T-helper 17 cell (primary cell): ENCODE measurements around the gene RNF181. TPM values are rescaled to one million over a fixed set of nuclear protein-coding genes. Genes with fewer than 3 reads are reported as not detected.
"Not testable (repeated sequence)": the region's sequence is repeated elsewhere in the genome, so short reads cannot be mapped to it uniquely, and the experiment has no call there.

ENCODE experiments used
- ATAC-seq: fragments of 150-1000 bp; cut with Tn5 transposase; 2 replicates; pipeline ENCODE4 v1.10.0; 2021; ENCODE audit warnings: mild to moderate bottlenecking, moderate library complexity
- DNase-seq, 3 donors: peaks; one replicate each; pipeline versions ENCODE4 v3.0.0 to v3.0.0-alpha.2; 2020 to 2021
- H3K9me3 ChIP-seq: one replicate; pipeline ENCODE4 v1.7.0; 2013; ENCODE audit warnings: low read length, mild to moderate bottlenecking; ENCODE audit not compliant: control insufficient read depth, poor library complexity, severe bottlenecking
- H3K27ac Mint-ChIP-seq: one replicate; pipeline ENCODE4 v1.8.0; 2022; ENCODE audit warnings: mild to moderate bottlenecking, moderate library complexity, mixed read lengths
- H3K27me3 Mint-ChIP-seq: one replicate; pipeline ENCODE4 v1.8.0; 2022; ENCODE audit warnings: mixed read lengths
- H3K36me3 Mint-ChIP-seq: one replicate; pipeline ENCODE4 v1.8.0; 2022; ENCODE audit warnings: low read depth, mixed read lengths
- H3K4me1 Mint-ChIP-seq: one replicate; pipeline ENCODE4 v1.8.0; 2022; ENCODE audit warnings: mild to moderate bottlenecking, mixed read lengths
- H3K4me3 Mint-ChIP-seq: one replicate; pipeline ENCODE4 v1.8.0; 2022; ENCODE audit warnings: mild to moderate bottlenecking, moderate library complexity, mixed read lengths
- total RNA-seq, 4 donors: library from RNA in 2 of 4; stranded (reverse) in 2 of 4; gene quantifications; one replicate each; pipeline ENCODE4 v1.2.3 and lab custom pipeline; 2022 to 2026

Gene RNF181
- total RNA-seq, 2 donors from 2014 or later: 42.8 to 43.3 TPM

GRCh38 chr2:85558160-85558559 is 37.4 kb upstream of the RNF181 start:
- peaks cover 5% of the 10 kb centered on the region for H3K36me3 Mint-ChIP-seq
- DNase-seq (no peak), ATAC-seq (no peak)
- H3K27me3 Mint-ChIP-seq: no peaks in the 10 kb centered on the region
- H3K4me3 Mint-ChIP-seq: no peak overlapping the region
- H3K9me3 ChIP-seq: no peaks in the 10 kb centered on the region
- H3K27ac Mint-ChIP-seq: no peak overlapping the region
- H3K4me1 Mint-ChIP-seq: peaks cover 13% of the 10 kb centered on the region

- not testable (repeated sequence) for H3K36me3 Mint-ChIP-seq, H3K9me3 ChIP-seq
- peak overlapping the region; percentile 94 for H3K27ac Mint-ChIP-seq
Measured at GRCh38 chr2:85560403-85560726, 35.2 kb upstream of the RNF181 start.

GRCh38 chr2:85560812-85561279 is 34.7 kb upstream of the RNF181 start:
- Mint-ChIP-seq H3K27ac (peak overlapping the region; percentile 94), H3K4me1 (peaks cover 13% of the 10 kb centered on the region), H3K27me3 (no peaks in the 10 kb centered on the region), H3K4me3 (peak overlapping the region; percentile 93), H3K36me3 (peaks cover 2% of the 10 kb centered on the region)
- H3K9me3 ChIP-seq: no peaks in the 10 kb centered on the region
- ATAC-seq (no peak), DNase-seq (no peak)

More at GRCh38 chr2:85560403-85560726, 35.2 kb upstream of the RNF181 start:
- Mint-ChIP-seq H3K4me1 (peaks cover 13% of the 10 kb centered on the region), H3K4me3 (peak overlapping the region; percentile 93)
- not testable (repeated sequence) for ATAC-seq, DNase-seq, H3K27me3 Mint-ChIP-seq

GRCh38 chr2:85561280-85562212 is 34.0 kb upstream of the RNF181 start, which contains the start of gene GGCX:
Gene GGCX, minus strand, starts transcription at chr2:85561493. Its CDS starts 65 bp downstream, at chr2:85561428.
- Mint-ChIP-seq H3K36me3 (peaks cover 2% of the 10 kb centered on the region), H3K4me1 (peaks cover 13% of the 10 kb centered on the region), H3K27ac (peak within 1 kb of the TSS; percentile 94), H3K4me3 (peak within 1 kb of the TSS; percentile 93), H3K27me3 (no peaks in the 10 kb centered on the region)
- ATAC-seq (peak; percentile 96), DNase-seq (peak; percentile 80 to 90 (median 90))
- H3K9me3 ChIP-seq: no peaks in the 10 kb centered on the region

GRCh38 chr2:85564144-85564563 is 31.4 kb upstream of the RNF181 start:
- no peaks in the 10 kb centered on the region for H3K9me3 ChIP-seq
- Mint-ChIP-seq H3K27ac (no peak overlapping the region), H3K36me3 (no peaks in the 10 kb centered on the region), H3K4me3 (no peak overlapping the region), H3K4me1 (peaks cover 13% of the 10 kb centered on the region), H3K27me3 (no peaks in the 10 kb centered on the region)
- ATAC-seq (no peak), DNase-seq (no peak)

GRCh38 chr2:85566265-85566664 is 29.3 kb upstream of the RNF181 start:
- peaks cover 10% of the 10 kb centered on the region for H3K27me3 Mint-ChIP-seq
- ATAC-seq (no peak), DNase-seq (no peak)
- H3K9me3 ChIP-seq: no peaks in the 10 kb centered on the region
- peaks cover 6% of the 10 kb centered on the region for H3K4me1 Mint-ChIP-seq
- peaks cover 4% of the 10 kb centered on the region for H3K36me3 Mint-ChIP-seq
- no peak overlapping the region for H3K27ac Mint-ChIP-seq
- H3K4me3 Mint-ChIP-seq: no peak overlapping the region

- ATAC-seq: no peak
- Mint-ChIP-seq H3K4me3 (no peak overlapping the region), H3K27ac (no peak overlapping the region), H3K27me3 (peaks cover under 1% of the 10 kb centered on the region), H3K36me3 (peaks cover 3% of the 10 kb centered on the region), H3K4me1 (peaks cover 19% of the 10 kb centered on the region)
- no peaks in the 10 kb centered on the region for H3K9me3 ChIP-seq
- DNase-seq: no peak
Measured at GRCh38 chr2:85575739-85576138, 19.8 kb upstream of the RNF181 start.

GRCh38 chr2:85577063-85577385 is 18.5 kb upstream of the RNF181 start:
- Mint-ChIP-seq H3K4me1 (peaks cover 19% of the 10 kb centered on the region), H3K4me3 (peak overlapping the region; percentile 94), H3K36me3 (peaks cover 3% of the 10 kb centered on the region), H3K27me3 (no peaks in the 10 kb centered on the region), H3K27ac (peak overlapping the region; percentile 97)
- ATAC-seq (no peak), DNase-seq (no peak)
- no peaks in the 10 kb centered on the region for H3K9me3 ChIP-seq

GRCh38 chr2:85577386-85578242 is 17.9 kb upstream of the RNF181 start, which contains the start of gene VAMP8:
Gene VAMP8, plus strand, starts transcription at chr2:85577586. Its CDS starts 61 bp downstream, at chr2:85577647.
- peak within 1 kb of the TSS; percentile 97 for H3K27ac Mint-ChIP-seq
- DNase-seq: peak in 2 of 3 donors; percentile 54 to 56
- no peaks in the 10 kb centered on the region for H3K9me3 ChIP-seq
- peak; percentile 84 for ATAC-seq
- no peaks in the 10 kb centered on the region for H3K27me3 Mint-ChIP-seq
- peak within 1 kb of the TSS; percentile 94 for H3K4me3 Mint-ChIP-seq
- H3K36me3 Mint-ChIP-seq: peaks cover 3% of the 10 kb centered on the region
- peaks cover 23% of the 10 kb centered on the region for H3K4me1 Mint-ChIP-seq

GRCh38 chr2:85578243-85579180 is 17.0 kb upstream of the RNF181 start:
- Mint-ChIP-seq H3K4me1 (peaks cover 26% of the 10 kb centered on the region), H3K4me3 (peak overlapping the region; percentile 94), H3K27me3 (no peaks in the 10 kb centered on the region), H3K27ac (peak overlapping the region; percentile 97), H3K36me3 (peaks cover 3% of the 10 kb centered on the region)
- no peaks in the 10 kb centered on the region for H3K9me3 ChIP-seq
- peak; percentile 61 for ATAC-seq
- DNase-seq: no peak

- Mint-ChIP-seq H3K27ac (peak overlapping the region; percentile 97), H3K36me3 (peaks cover 3% of the 10 kb centered on the region), H3K4me1 (peaks cover 28% of the 10 kb centered on the region), H3K27me3 (no peaks in the 10 kb centered on the region), H3K4me3 (peak overlapping the region; percentile 94)
- DNase-seq: no peak
- no peak for ATAC-seq
- no peaks in the 10 kb centered on the region for H3K9me3 ChIP-seq
Measured at GRCh38 chr2:85579266-85579935, 16.1 kb upstream of the RNF181 start.

GRCh38 chr2:85580206-85580605 is 15.3 kb upstream of the RNF181 start:
- H3K4me3 Mint-ChIP-seq: peak overlapping the region; percentile 52
- H3K36me3 Mint-ChIP-seq: peaks cover 3% of the 10 kb centered on the region
- no peaks in the 10 kb centered on the region for H3K27me3 Mint-ChIP-seq
- DNase-seq: no peak
- no peaks in the 10 kb centered on the region for H3K9me3 ChIP-seq
- H3K27ac Mint-ChIP-seq: peak overlapping the region; percentile 97
- ATAC-seq: no peak
- peaks cover 33% of the 10 kb centered on the region for H3K4me1 Mint-ChIP-seq
